AG04450 (cell line): ENCODE results near the gene IRAK1BP1. TPM values are rescaled to one million over a fixed set of nuclear protein-coding genes. Genes with fewer than 3 reads are reported as not detected.

Experiments
- CTCF ChIA-PET: fragments of 300-600, 350-600 bp; formaldehyde crosslinking; extraction: SDS; loops from one replicate; lab custom pipeline; 2022; ENCODE audit warnings: antibody characterized with exemption, inconsistent platforms; lab: Charles Lee
- POLR2A ChIA-PET: fragments of 350-600 bp; formaldehyde crosslinking; extraction: SDS; loops from one replicate; lab custom pipeline; 2021; ENCODE audit warnings: antibody characterized with exemption, inconsistent platforms; lab: Yijun Ruan, JAX
- DNase-seq: peaks from one replicate; pipeline ENCODE4 v3.0.0-alpha.2; 2011; ENCODE audit warnings: low read depth, low spot score
- H3K27ac ChIP-seq: one replicate; pipeline ENCODE4 v1.5.1; 2012; ENCODE audit warnings: low read depth, low read length, control low read depth
- H3K27me3 ChIP-seq: one replicate; pipeline ENCODE4 v1.6.0; 2012; ENCODE audit warnings: low read length; ENCODE audit not compliant: control insufficient read depth, insufficient read depth
- H3K4me3 ChIP-seq: 2 replicates; pipeline ENCODE4 v1.5.1; 2011; ENCODE audit warnings: mild to moderate bottlenecking, low read depth, low read length, control low read depth
- H3K9me3 ChIP-seq: 2 replicates; pipeline ENCODE4 v1.5.1; 2012; ENCODE audit warnings: low read length; ENCODE audit not compliant: control insufficient read depth, insufficient read depth
- CTCF ChIP-seq: IDR thresholded peaks from 2 replicates; pipeline ENCODE4 v1.5.1; 2011; ENCODE audit warnings: low read depth, low read length, control low read depth, inconsistent platforms
- polyA plus RNA-seq: library from polyadenylated mRNA; depleted of rRNA; stranded (reverse); fragments of >200 nt; gene quantifications from 2 replicates; pipeline ENCODE4 v1.2.3, GENCODE V29; 2011; rRNA removed

The IRAK1BP1 gene
- polyA plus RNA-seq, 1 experiment = 3.9 TPM

GRCh38 chr6:78952362-78952761, 85.0 kb downstream of the IRAK1BP1 start:
- H3K27me3 ChIP-seq = no peaks in the 10 kb centered on the region
- ChIA-PET CTCF (interaction anchor here (0.6 kb wide), 1 partner anchor 17 kb away, joined by 5 read pairs; no protein-coding TSS in a partner anchor), POLR2A (no interaction called here)
- H3K4me3 ChIP-seq = no peak overlapping the region
- H3K27ac ChIP-seq = no peak overlapping the region
- peaks cover 12% of the 10 kb centered on the region; the same call in 1 of the 2 replicates for H3K9me3 ChIP-seq
- no peak for DNase-seq
- TF ChIP-seq CTCF = no peak

Other genes starting within 250 kb of the IRAK1BP1 start
- 8.4 and 11.1 TPM in 2 replicates for gene PHIP, start 210.7 kb downstream of the IRAK1BP1 start, polyA plus RNA-seq